Measurements from ENCODE around the gene KAT6B.

- TF ChIP-seq CTCF (IDR thresholded peaks at IDR 0.05) (no peak), POLR2A (IDR thresholded peaks at IDR 0.05) (no peak), EP300 (IDR thresholded peaks at IDR 0.05) (no peak), POLR2AphosphoS5 (IDR thresholded peaks at IDR 0.05) (no peak)
These were observed 175.9 kb downstream of the KAT6B start for GRCh38 chr10:75002351-75002725.

All from sigmoid colon (tissue), 4 donors.